Lower lobe of right lung (tissue), 2 donors: ENCODE results near the gene TNFRSF1A. TPM values are rescaled to one million over a fixed set of nuclear protein-coding genes. Genes with fewer than 3 reads are reported as not detected.
A peak's percentile ranks its signal among the peaks of the same experiment; 100 is the strongest.
"Not testable (repeated sequence)": the region's sequence is repeated elsewhere in the genome, so short reads cannot be mapped to it uniquely, and the experiment has no call there.

ENCODE experiments used
- ATAC-seq, 2 donors: fragments of 200-7000 bp; cut with Tn5 transposase; one replicate each; pipeline ENCODE4 v1.9.1; 2020 to 2022; ENCODE audit warnings: mild to moderate bottlenecking in 2 of 2, moderate library complexity in 2 of 2
- DNase-seq: peaks from one replicate; pipeline ENCODE4 v3.0.0-alpha.2; 2020
- H3K27ac ChIP-seq: fragments of 200-600 bp; one replicate; pipeline ENCODE4 v1.8.0; 2022
- H3K27me3 ChIP-seq: fragments of 200-600 bp; one replicate; pipeline ENCODE4 v1.8.0; 2022; ENCODE audit warnings: low read depth
- H3K36me3 ChIP-seq: fragments of 200-600 bp; one replicate; pipeline ENCODE4 v1.8.0; 2022; ENCODE audit warnings: mild to moderate bottlenecking
- H3K4me1 ChIP-seq: fragments of 200-600 bp; one replicate; pipeline ENCODE4 v1.8.0; 2022
- H3K4me3 ChIP-seq: fragments of 200-600 bp; one replicate; pipeline ENCODE4 v1.8.0; 2022; ENCODE audit warnings: mild to moderate bottlenecking
- H3K9me3 ChIP-seq: fragments of 200-600 bp; one replicate; pipeline ENCODE4 v1.8.0; 2022
- CTCF ChIP-seq: fragments of 200-600 bp; IDR thresholded peaks from one replicate; pipeline ENCODE4 v1.8.0; 2022; ENCODE audit warnings: antibody characterized with exemption, mild to moderate bottlenecking
- intact Hi-C: fragments of 100-400 bp; cut with DNase I; formaldehyde crosslinking; loops from one replicate; pipeline ENCODE4 v1.11.0; 2022
- total RNA-seq: library from RNA; stranded (reverse); fragmentation: NEBNext Ultra II Directional; extraction: Animal tissue kit (Norgen Biotek cat#: 25700); gene quantifications from one replicate; pipeline ENCODE4 v1.2.1, GENCODE V29; 2021
- donor health status: DM: no; HTN: yes; CAD: no; lungs with severe emphysema.

The TNFRSF1A gene
- total RNA-seq, 1 donor from 2014 or later, result 165 TPM

DNA sequence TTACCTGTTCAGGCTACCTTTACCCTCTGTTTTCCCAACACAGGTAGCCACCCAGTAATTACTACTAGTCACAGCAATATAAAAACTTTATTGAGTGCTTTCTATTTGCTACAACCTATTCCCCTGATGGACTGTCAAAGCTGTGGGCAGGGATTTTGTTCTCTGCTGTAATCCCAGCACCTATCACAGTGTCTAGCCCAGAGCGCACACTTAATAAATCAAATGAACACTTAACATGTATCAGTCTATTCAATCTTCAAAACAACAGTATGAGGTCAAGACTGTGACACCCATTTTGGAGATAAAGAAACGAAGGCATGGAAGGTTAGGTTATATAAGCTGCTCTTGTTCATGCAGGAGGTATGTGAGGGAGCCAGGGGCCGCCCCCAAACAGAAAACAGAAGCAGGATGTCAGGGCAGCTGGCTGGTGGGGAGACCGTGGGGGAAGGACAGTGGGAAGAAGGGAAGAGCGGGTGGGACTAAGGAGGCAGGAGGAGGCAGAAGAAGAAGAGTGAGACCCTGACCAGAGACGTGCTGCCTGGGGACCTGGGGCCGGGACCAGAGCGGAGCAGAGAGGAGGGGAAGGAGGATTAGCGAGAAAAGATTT is 1.7 kb downstream of the TNFRSF1A start:
- Histone ChIP-seq H3K36me3 (peaks cover 17% of the 10 kb centered on the region), H3K4me1 (peaks cover 62% of the 10 kb centered on the region)
- intact Hi-C loops, result loop anchor here (5.0 kb wide), 1 partner anchor 37 kb away; the partner anchor contains the start of gene SCNN1A

DNA sequence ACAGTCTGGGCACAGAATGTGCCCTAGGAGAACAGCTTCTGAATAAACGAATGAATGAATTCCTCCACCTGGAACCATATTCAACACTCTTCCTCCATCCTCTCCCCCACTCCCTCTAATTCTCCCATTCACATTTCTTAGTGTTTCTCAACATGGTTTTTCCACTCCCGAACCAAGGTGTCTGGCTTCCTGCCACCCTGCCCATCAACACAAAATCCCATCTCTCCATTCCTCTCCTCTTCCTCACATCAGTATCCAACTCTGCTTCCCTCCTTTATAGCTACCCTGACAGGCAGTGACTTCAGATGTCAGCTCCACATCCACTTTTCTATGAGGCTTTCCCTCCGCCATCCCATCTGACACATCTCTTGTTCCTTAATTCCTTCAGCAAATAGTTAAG is 2.9 kb downstream of the TNFRSF1A start:
- H3K27me3 ChIP-seq, result no peaks in the 10 kb centered on the region
- ATAC-seq (no peak), DNase-seq (no peak)
- peak overlapping the region; percentile 94 for H3K4me3 ChIP-seq
- no peaks in the 10 kb centered on the region for H3K9me3 ChIP-seq
- intact Hi-C loops, result no loop called here
- peak overlapping the region; percentile 96 for H3K27ac ChIP-seq
- H3K4me1 ChIP-seq, result peaks cover 73% of the 10 kb centered on the region
- TF ChIP-seq CTCF, result no peak
- peaks cover 29% of the 10 kb centered on the region for H3K36me3 ChIP-seq

More for the DNA sequence above, 1.7 kb downstream of the TNFRSF1A start:
- Histone ChIP-seq H3K9me3 (no peaks in the 10 kb centered on the region), H3K4me3 (peak overlapping the region; percentile 94), H3K27ac (peak overlapping the region; percentile 97), H3K27me3 (no peaks in the 10 kb centered on the region)
- DNase-seq, result no peak
- ATAC-seq, result peak in 1 of 2 donors; percentile 8
- TF ChIP-seq CTCF, result no peak

DNA sequence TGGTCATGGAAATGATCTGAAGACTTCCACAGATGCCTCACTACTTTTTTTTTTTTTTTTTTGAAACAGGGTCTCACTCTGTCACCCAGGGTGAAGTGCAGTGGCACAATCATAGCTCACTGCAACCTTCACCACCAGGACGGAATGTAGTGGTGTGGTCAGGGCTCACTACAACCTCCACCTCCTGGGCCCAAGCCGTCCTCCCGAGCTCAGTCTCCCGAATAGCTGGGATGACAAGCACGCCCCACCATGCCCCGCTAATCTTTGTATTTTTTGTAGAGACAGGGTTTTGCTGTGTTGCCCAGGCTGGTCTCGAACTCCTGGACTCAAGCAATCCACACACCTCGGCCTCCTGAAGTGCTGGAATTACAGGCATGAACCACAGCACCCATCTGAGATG is 3.3 kb downstream of the TNFRSF1A start:
- DNase-seq, intact Hi-C loops, H3K27me3 ChIP-seq, H3K9me3 ChIP-seq, ATAC-seq: not testable (repeated sequence)
- Histone ChIP-seq H3K27ac (peak overlapping the region; percentile 96), H3K4me1 (peaks cover 73% of the 10 kb centered on the region), H3K4me3 (peak overlapping the region; percentile 94), H3K36me3 (peaks cover 33% of the 10 kb centered on the region)

DNA sequence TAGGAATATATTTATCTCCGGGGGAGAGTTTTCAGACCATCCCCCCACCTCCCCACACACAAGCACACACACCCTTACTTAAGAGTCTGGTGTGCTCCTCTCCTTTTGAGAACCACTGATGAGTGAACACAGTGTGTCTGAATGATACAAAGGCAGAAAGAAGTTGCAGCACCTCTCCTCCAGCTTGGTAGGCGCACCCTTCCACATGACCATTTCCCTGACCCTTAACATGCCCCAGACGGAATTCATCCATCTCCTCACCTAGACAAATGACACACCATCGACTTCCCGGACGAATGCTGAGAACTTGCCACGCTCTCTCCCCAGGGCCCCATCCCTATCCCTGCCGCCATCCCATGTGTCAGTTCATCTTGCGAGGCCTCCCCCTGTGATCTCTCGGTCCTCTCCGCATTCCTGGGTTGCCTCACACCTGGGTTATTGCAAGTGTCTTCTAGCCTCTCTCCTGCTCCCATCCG is 3.9 kb downstream of the TNFRSF1A start:
- Histone ChIP-seq H3K4me3 (peak overlapping the region; percentile 94), H3K9me3 (no peaks in the 10 kb centered on the region), H3K27ac (peak overlapping the region; percentile 96), H3K27me3 (no peaks in the 10 kb centered on the region), H3K36me3 (peaks cover 38% of the 10 kb centered on the region), H3K4me1 (peaks cover 73% of the 10 kb centered on the region)
- ATAC-seq (no peak), DNase-seq (no peak)
- intact Hi-C loops, result no loop called here
- no peak for TF ChIP-seq CTCF

DNA sequence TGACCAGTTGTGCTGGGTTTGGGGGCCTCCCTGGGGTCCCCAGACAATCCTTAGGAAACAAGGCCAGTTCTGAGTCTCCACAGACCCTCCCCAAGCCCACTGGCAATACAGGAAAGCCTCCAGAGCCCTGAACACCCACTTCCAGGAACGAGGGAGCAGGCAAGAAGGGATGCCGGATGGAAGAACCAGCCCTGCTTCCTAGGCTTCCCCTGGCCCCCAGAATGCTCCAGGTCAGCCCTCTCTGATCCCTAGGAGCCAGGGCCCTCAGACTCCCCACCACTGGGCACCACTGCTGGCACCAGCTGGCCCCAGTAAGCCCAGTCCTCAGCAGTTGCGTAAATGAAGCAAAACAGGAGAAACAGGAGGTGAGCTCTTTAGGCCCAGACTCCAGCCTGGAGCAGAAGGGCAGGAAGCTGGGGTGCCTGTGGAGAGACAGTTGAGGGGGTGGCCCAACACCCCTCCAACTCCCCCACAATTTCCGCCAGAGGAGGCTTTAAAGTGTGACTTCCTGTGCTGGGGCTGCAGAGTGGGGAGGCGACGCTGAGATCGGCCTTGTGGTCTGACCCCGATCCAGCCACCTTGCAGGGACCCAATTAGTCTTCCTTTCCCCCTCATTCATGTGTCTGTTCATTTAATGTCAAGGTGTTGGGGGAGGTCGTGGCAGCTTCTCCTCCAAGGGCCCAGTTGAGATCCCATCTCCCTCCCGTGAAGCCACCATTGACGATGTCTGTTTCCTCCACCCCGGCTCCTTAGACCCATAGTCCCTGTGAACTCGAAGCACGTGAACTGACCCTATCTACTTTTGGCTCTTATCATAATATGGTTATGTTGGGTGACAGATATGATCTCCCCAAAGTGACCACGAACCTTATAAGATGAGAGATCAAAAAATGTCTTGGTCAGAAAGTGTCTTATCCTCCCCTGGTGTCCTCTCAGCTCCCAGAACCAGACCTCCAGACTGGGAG is 4.7 kb downstream of the TNFRSF1A start:
- intact Hi-C loops, result no loop called here
- DNase-seq, result no peak
- Histone ChIP-seq H3K36me3 (peaks cover 46% of the 10 kb centered on the region), H3K27ac (peak overlapping the region; percentile 96), H3K27me3 (no peaks in the 10 kb centered on the region), H3K9me3 (no peaks in the 10 kb centered on the region), H3K4me1 (peaks cover 73% of the 10 kb centered on the region), H3K4me3 (peak overlapping the region; percentile 94)
- peak; percentile 1 for ATAC-seq
- TF ChIP-seq CTCF, result no peak
